Ishikawa (cell line): ENCODE data around the gene MYMK.

ENCODE experiments used
- CEBPB ChIP-seq: IDR thresholded peaks from 2 replicates; pipeline ENCODE4 v1.6.1; 2012
- CREB1 ChIP-seq: IDR thresholded peaks from 2 replicates; pipeline ENCODE4 v1.6.1; 2012; ENCODE audit warnings: low read depth
- EGR1 ChIP-seq: IDR thresholded peaks from 2 replicates; pipeline ENCODE4 v1.6.1; 2012
- EP300 ChIP-seq: IDR thresholded peaks from 2 replicates; pipeline ENCODE4 v1.6.1; 2012; ENCODE audit warnings: borderline replicate concordance
- FOXM1 ChIP-seq: IDR thresholded peaks from 2 replicates; pipeline ENCODE4 v1.6.1; 2012; ENCODE audit warnings: low read depth, borderline replicate concordance
- NFIC ChIP-seq: IDR thresholded peaks from 2 replicates; pipeline ENCODE4 v1.6.1; 2012
- RAD21 ChIP-seq: IDR thresholded peaks from 2 replicates; pipeline ENCODE4 v1.6.1; 2012; ENCODE audit warnings: low read depth
- TAF1 ChIP-seq: IDR thresholded peaks from 2 replicates; pipeline ENCODE4 v1.6.1; 2012; ENCODE audit warnings: low read depth, mild to moderate bottlenecking
- TCF12 ChIP-seq: IDR thresholded peaks from 2 replicates; pipeline ENCODE4 v1.6.1; 2012; ENCODE audit warnings: low read depth
- TEAD4 ChIP-seq: IDR thresholded peaks from 2 replicates; pipeline ENCODE4 v1.6.1; 2012
- YY1 ChIP-seq: IDR thresholded peaks from 2 replicates; pipeline ENCODE4 v1.6.1; 2012; ENCODE audit warnings: low read depth
- ZBTB7A ChIP-seq: IDR thresholded peaks from 2 replicates; pipeline ENCODE4 v1.6.1; 2012; ENCODE audit warnings: low read depth
- TF ChIP-seq, protein P1 (sequence below): IDR thresholded peaks from 2 replicates; pipeline ENCODE4 v1.6.1; 2012; ENCODE audit warnings: low read depth, mild to moderate bottlenecking
- TF ChIP-seq, protein P2 (sequence below): IDR thresholded peaks from 2 replicates; pipeline ENCODE4 v1.6.1; 2012
- TF ChIP-seq, protein P3 (sequence below): IDR thresholded peaks from 2 replicates; pipeline ENCODE4 v1.6.1; 2012

Gene MYMK

DNA sequence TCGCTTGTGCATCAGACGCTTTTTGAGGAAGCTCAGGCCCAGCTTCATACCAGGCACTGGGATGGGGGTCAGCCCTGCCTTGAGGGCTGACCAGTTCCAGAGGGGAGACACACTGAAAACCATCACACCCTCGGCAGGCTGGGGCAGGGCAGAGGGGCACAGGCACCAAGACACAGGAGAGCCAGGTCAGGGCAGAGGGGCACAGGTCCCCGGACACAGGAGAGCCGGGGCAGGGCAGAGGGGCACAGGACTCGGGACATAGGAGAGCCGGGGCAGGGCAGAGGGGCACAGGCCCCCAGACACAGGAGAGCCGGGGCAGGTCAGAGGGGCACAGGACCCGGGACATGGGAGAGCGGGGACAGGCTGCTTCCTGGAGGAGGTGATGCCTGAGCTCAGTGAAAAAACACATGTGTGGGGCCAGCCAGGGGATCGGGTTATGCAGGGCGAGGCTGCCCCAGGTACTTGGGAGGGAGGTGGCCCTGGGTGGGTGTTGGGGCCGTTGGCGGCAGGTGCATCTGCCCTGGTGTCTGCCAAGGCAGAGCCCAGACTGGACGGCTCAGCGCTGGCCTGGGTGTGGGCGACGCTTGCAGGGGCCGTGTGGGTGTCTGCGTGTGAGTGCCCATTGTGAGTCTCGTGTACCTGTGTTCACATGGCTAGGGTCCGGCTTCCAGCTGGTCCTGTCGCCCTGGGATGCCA lies 30.8 kb downstream of the MYMK start:
- TF ChIP-seq, protein P1, sequence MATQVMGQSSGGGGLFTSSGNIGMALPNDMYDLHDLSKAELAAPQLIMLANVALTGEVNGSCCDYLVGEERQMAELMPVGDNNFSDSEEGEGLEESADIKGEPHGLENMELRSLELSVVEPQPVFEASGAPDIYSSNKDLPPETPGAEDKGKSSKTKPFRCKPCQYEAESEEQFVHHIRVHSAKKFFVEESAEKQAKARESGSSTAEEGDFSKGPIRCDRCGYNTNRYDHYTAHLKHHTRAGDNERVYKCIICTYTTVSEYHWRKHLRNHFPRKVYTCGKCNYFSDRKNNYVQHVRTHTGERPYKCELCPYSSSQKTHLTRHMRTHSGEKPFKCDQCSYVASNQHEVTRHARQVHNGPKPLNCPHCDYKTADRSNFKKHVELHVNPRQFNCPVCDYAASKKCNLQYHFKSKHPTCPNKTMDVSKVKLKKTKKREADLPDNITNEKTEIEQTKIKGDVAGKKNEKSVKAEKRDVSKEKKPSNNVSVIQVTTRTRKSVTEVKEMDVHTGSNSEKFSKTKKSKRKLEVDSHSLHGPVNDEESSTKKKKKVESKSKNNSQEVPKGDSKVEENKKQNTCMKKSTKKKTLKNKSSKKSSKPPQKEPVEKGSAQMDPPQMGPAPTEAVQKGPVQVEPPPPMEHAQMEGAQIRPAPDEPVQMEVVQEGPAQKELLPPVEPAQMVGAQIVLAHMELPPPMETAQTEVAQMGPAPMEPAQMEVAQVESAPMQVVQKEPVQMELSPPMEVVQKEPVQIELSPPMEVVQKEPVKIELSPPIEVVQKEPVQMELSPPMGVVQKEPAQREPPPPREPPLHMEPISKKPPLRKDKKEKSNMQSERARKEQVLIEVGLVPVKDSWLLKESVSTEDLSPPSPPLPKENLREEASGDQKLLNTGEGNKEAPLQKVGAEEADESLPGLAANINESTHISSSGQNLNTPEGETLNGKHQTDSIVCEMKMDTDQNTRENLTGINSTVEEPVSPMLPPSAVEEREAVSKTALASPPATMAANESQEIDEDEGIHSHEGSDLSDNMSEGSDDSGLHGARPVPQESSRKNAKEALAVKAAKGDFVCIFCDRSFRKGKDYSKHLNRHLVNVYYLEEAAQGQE, result no peak
- no peak for TF ChIP-seq RAD21
- no peak for TF ChIP-seq FOXM1
- TF ChIP-seq TAF1, result no peak
- TF ChIP-seq YY1, result no peak
- TF ChIP-seq, protein P2, sequence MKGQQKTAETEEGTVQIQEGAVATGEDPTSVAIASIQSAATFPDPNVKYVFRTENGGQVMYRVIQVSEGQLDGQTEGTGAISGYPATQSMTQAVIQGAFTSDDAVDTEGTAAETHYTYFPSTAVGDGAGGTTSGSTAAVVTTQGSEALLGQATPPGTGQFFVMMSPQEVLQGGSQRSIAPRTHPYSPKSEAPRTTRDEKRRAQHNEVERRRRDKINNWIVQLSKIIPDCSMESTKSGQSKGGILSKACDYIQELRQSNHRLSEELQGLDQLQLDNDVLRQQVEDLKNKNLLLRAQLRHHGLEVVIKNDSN, result no peak

DNA sequence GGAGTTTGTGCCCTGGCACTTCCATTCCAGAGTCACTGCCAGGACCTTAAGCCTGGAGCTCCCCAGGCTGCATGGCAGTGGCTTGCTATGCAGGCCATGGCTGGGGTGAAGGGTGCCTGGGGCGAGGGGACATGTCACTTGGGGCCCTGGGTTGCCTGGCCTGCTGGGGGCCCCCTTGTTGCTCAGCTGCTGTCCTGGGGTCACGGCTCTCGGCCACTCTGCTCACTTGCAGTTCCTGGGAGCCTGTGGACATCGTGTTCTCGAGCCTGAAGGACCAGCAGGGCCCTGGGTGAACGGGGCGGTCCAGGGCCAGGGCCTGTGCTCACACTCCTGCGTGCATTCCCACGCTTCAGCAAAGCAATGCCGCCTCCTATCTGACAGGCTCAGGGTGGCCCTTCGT lies 31.3 kb downstream of the MYMK start:
- TF ChIP-seq CEBPB (no peak), TAF1 (no peak), TCF12 (no peak), NFIC (no peak), FOXM1 (no peak), EP300 (no peak), YY1 (no peak), RAD21 (no peak), CREB1 (no peak), TEAD4 (no peak), ZBTB7A (no peak), EGR1 (no peak)
- TF ChIP-seq, protein P2, result no peak
- TF ChIP-seq, protein P1, result no peak
- TF ChIP-seq, protein P3, sequence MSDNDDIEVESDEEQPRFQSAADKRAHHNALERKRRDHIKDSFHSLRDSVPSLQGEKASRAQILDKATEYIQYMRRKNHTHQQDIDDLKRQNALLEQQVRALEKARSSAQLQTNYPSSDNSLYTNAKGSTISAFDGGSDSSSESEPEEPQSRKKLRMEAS, result no peak

DNA sequence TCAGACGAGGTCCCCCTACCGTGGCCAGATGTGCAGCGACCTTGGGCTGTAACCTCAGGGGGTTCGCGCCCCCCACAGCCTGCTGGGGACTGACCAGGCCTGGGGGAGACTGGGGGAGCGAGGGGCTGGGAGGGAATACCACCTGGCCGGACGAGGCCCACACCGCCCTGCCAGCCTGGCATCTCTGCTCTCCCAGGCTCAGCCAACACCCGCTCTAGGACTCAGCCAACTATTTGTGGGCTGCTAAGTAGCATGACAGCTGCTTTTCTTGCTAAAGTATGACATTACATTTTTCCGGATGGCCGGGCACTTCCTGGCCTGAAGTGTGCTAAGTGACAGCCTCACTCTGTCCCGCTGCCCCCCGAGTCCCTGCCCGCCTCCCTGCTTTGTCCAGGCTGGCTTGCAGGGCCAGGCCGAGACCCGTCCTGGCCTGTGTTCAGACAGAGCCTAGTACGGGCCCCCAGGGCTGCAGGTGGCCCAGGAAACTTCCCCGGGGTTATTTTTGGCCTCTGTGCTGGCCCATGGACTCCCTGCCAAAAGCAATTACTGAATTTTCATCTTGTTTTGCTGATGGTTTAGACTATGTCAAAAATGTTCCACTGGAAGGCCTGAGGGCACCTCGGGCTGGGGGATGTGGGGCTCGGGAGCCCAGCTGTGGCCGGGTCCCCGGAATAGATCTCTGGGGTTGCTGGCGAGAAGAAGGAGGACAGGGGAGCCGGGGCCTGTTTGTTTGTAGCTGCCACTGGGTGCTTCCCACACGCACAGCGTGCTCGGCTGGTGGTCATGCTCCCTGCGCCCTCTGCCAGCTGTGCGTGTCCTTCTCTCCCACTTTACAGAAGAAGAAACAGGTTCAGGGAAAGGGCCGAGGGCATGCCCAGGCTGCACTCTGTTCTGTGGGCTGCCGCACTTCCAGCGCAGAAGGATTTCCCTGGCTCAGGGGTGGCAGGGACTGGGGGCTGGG lies 32.4 kb downstream of the MYMK start:
- no peak for TF ChIP-seq TAF1
- no peak for TF ChIP-seq EP300
- TF ChIP-seq CEBPB, result no peak
- no peak for TF ChIP-seq TEAD4
- TF ChIP-seq, protein P2, result no peak
- TF ChIP-seq, protein P3, result no peak
- TF ChIP-seq CREB1, result no peak
- TF ChIP-seq YY1, result no peak
- no peak for TF ChIP-seq TCF12
- no peak for TF ChIP-seq NFIC
- no peak for TF ChIP-seq FOXM1
- no peak for TF ChIP-seq EGR1
- TF ChIP-seq, protein P1, result no peak
- TF ChIP-seq ZBTB7A, result no peak
- no peak for TF ChIP-seq RAD21

DNA sequence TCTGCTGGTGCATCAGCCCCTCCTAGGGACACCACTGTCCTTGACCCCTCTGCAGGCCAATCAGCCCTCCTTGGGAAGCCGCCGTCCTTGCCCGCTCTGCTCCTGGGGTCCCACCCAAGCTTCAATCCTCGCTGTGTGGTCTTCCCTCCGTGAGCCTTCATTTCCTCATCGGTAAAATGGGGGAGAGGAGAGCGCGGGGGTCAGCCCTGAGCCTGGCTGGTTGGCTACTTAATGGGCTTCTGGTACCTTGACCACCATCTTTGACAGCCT lies 33.2 kb downstream of the MYMK start:
- TF ChIP-seq EGR1, result no peak
- no peak for TF ChIP-seq TCF12
- no peak for TF ChIP-seq ZBTB7A
- TF ChIP-seq EP300, result no peak
